HG03045 (cell line): ENCODE measurements around the gene CASZ1.

Experiments
- ATAC-seq: cut with Tn5 transposase; IDR thresholded peaks from one replicate; pipeline ENCODE4 v1.9.1; 2021; ENCODE audit warnings: mild to moderate bottlenecking, moderate library complexity; ENCODE audit not compliant: unreplicated experiment

CASZ1 gene

GRCh38 chr1:10643607-10644306 lies 152.7 kb downstream of the CASZ1 start:
- no peak for ATAC-seq

- no peak for ATAC-seq
These were observed 153.9 kb downstream of the CASZ1 start for GRCh38 chr1:10642403-10643080.

- no peak for ATAC-seq
These were observed 154.5 kb downstream of the CASZ1 start for GRCh38 chr1:10641976-10642375.

- ATAC-seq, result no peak
These were observed 155.4 kb downstream of the CASZ1 start for GRCh38 chr1:10640843-10641553.

GRCh38 chr1:10639775-10640578 lies 156.5 kb downstream of the CASZ1 start:
- no peak for ATAC-seq

GRCh38 chr1:10639011-10639774 lies 157.3 kb downstream of the CASZ1 start:
- ATAC-seq, result no peak

- no peak for ATAC-seq
These were observed 157.9 kb downstream of the CASZ1 start for GRCh38 chr1:10638559-10639005.

GRCh38 chr1:10637834-10638558 lies 158.4 kb downstream of the CASZ1 start:
- no peak for ATAC-seq

GRCh38 chr1:10637400-10637799 lies 159.0 kb downstream of the CASZ1 start:
- no peak for ATAC-seq

GRCh38 chr1:10635992-10636391 lies 160.5 kb downstream of the CASZ1 start:
- no peak for ATAC-seq

- no peak for ATAC-seq
These were observed 161.2 kb downstream of the CASZ1 start for GRCh38 chr1:10635085-10635896.

- ATAC-seq, result no peak
These were observed 161.9 kb downstream of the CASZ1 start for GRCh38 chr1:10634428-10635084.

- no peak for ATAC-seq
These were observed 162.4 kb downstream of the CASZ1 start for GRCh38 chr1:10634075-10634427.

GRCh38 chr1:10633416-10633815 lies 163.0 kb downstream of the CASZ1 start:
- ATAC-seq, result no peak

- ATAC-seq, result no peak
These were observed 163.8 kb downstream of the CASZ1 start for GRCh38 chr1:10632691-10633090.

- ATAC-seq, result no peak
These were observed 164.4 kb downstream of the CASZ1 start for GRCh38 chr1:10631811-10632593.

GRCh38 chr1:10631121-10631810 lies 165.2 kb downstream of the CASZ1 start:
- ATAC-seq, result no peak
